Stimulated activated CD8-positive, alpha-beta memory T cell treated with anti-CD3 and anti-CD28 coated beads, Interleukin-12 subunit alpha, Interleukin-12 subunit beta, amount 100 ng/mL, for 24 hours (primary cell): ENCODE data around the gene EPB41L5.

Source experiments
- DNase-seq: peaks from one replicate; pipeline ENCODE4 v3.0.0-alpha.2; 2020; ENCODE audit errors: extremely low read depth

Gene EPB41L5

GRCh38 chr2:120224735-120225548 is 212.1 kb downstream of the EPB41L5 start:
- DNase-seq = no peak

- no peak for DNase-seq
These were observed 212.7 kb downstream of the EPB41L5 start for GRCh38 chr2:120225549-120226065.

GRCh38 chr2:120226316-120226715 is 213.4 kb downstream of the EPB41L5 start:
- DNase-seq = no peak

GRCh38 chr2:120227111-120227991 is 214.5 kb downstream of the EPB41L5 start:
- DNase-seq = no peak

GRCh38 chr2:120228503-120228902 is 215.6 kb downstream of the EPB41L5 start:
- DNase-seq = no peak
